ENCODE data around the gene LRCH1. TPM values are rescaled to one million over a fixed set of nuclear protein-coding genes. Genes with fewer than 3 reads are reported as not detected.

Gene LRCH1
- total and polyA plus RNA-seq, 2 donors (not counting 1 experiment from before 2014, with no cell fraction given) = 12.0 to 12.4 TPM

DNA sequence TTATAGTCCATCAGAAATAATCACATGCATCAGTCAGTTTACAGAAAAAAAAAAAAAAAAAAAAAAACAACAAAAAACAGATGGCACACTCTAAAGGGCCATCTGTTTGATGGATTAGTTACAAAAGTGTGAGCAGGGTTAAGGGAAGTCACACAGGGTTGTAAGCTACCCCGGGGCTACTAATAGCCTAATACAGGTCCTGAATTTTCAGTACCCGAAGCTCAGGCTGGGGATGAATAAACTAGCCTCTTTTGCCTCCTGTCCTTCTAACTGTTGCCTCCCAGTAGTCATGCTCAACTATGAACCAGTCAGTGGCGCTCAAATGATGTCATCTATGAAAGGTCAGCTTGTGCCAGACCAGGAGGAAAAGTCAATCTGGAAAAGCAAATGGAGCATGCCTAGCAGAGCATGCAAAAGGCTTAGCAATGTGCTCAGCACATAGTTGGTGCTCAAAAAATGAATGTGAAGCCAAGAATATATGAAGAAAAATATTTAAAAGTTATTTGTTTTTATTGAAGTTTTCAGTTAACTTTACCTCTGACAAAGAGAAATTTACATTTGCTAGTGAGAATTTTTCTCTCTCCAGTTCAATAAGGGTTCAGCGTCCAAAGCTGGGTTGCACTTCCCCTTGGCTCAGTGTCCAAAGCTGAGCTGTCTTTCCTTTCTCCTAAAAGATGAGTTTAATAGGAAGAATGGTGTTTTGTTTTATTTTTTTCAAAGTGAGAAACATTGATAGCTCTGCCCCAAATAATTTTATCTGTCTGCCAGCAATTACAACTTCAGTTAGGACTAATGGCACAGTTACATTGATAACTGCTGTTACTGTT lies 30.8 kb upstream of the LRCH1 start:
- no peaks in the 10 kb centered on the region for H3K36me3 ChIP-seq (ENCODE audit: control insufficient read depth, insufficient read depth, low read length)
- no peak for TF ChIP-seq EZH2 (IDR thresholded peaks at IDR 0.05; ENCODE audit: low read length, missing control alignments)
- TF ChIP-seq, protein P1, sequence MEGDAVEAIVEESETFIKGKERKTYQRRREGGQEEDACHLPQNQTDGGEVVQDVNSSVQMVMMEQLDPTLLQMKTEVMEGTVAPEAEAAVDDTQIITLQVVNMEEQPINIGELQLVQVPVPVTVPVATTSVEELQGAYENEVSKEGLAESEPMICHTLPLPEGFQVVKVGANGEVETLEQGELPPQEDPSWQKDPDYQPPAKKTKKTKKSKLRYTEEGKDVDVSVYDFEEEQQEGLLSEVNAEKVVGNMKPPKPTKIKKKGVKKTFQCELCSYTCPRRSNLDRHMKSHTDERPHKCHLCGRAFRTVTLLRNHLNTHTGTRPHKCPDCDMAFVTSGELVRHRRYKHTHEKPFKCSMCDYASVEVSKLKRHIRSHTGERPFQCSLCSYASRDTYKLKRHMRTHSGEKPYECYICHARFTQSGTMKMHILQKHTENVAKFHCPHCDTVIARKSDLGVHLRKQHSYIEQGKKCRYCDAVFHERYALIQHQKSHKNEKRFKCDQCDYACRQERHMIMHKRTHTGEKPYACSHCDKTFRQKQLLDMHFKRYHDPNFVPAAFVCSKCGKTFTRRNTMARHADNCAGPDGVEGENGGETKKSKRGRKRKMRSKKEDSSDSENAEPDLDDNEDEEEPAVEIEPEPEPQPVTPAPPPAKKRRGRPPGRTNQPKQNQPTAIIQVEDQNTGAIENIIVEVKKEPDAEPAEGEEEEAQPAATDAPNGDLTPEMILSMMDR (conservative IDR thresholded peaks at IDR 0.05 in 1 of 2, IDR thresholded peaks at IDR 0.05 in 1 of 2; ENCODE audit: low read depth in 1 of 2, low read length in 2 of 2) = no peak
- H3K27me3 ChIP-seq (ENCODE audit: control insufficient read depth, insufficient read depth, low read length) = peaks cover 10% of the 10 kb centered on the region
- no peak overlapping the region for H3K27ac ChIP-seq (ENCODE audit: insufficient read depth, low read length)
- no peaks in the 10 kb centered on the region for H3K9me3 ChIP-seq (ENCODE audit: control insufficient read depth, insufficient read depth, low read depth, low read length)
- no peak overlapping the region for H2AFZ ChIP-seq (ENCODE audit: low read length)
- H3K4me3 ChIP-seq (replicated peaks in 1 of 4; ENCODE audit: control extremely low read depth in 1 of 4, insufficient read depth in 1 of 4, low read depth in 3 of 4, low read length in 4 of 4) = no peak overlapping the region
- no peak overlapping the region for H3K9ac ChIP-seq (ENCODE audit: insufficient read depth, low read length)
- DNase-seq (ENCODE audit: low read depth in 2 of 2) = no peak
- no peaks in the 10 kb centered on the region for H3K4me1 ChIP-seq (ENCODE audit: control insufficient read depth, extremely low read depth, insufficient read depth, low read length)
- no peaks in the 10 kb centered on the region for H3K79me2 ChIP-seq (ENCODE audit: control insufficient read depth, insufficient read depth, low read length)
- H4K20me1 ChIP-seq (ENCODE audit: control insufficient read depth, extremely low read depth, insufficient read depth, low read length) = no peaks in the 10 kb centered on the region
- H3K4me2 ChIP-seq (ENCODE audit: extremely low read depth, insufficient read depth, low read length) = no peak overlapping the region

DNA sequence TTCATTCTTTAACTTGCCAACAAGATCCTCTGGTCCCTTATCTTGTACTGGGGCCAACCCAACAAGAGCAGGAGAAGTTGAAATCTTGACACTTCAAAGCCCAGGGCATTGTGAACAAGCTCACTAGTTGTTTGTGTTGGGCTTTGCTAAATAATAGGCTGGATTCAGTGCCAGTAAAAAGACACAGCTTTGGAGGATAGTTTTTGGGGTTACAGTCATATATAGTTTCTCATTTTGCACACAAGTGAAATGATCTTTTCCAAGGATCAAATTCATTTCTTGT lies 30.3 kb upstream of the LRCH1 start:
- Histone ChIP-seq H3K4me3 (replicated peaks in 1 of 4; ENCODE audit: control extremely low read depth in 1 of 4, insufficient read depth in 1 of 4, low read depth in 3 of 4, low read length in 4 of 4) (no peak overlapping the region), H3K9ac (ENCODE audit: insufficient read depth, low read length) (no peak overlapping the region), H3K79me2 (ENCODE audit: control insufficient read depth, insufficient read depth, low read length) (no peaks in the 10 kb centered on the region), H3K27me3 (ENCODE audit: control insufficient read depth, insufficient read depth, low read length) (peaks cover 12% of the 10 kb centered on the region), H3K27ac (ENCODE audit: insufficient read depth, low read length) (no peak overlapping the region), H3K4me1 (ENCODE audit: control insufficient read depth, extremely low read depth, insufficient read depth, low read length) (no peaks in the 10 kb centered on the region), H3K9me3 (ENCODE audit: control insufficient read depth, insufficient read depth, low read depth, low read length) (no peaks in the 10 kb centered on the region), H2AFZ (ENCODE audit: low read length) (no peak overlapping the region), H4K20me1 (ENCODE audit: control insufficient read depth, extremely low read depth, insufficient read depth, low read length) (no peaks in the 10 kb centered on the region), H3K4me2 (ENCODE audit: extremely low read depth, insufficient read depth, low read length) (no peak overlapping the region), H3K36me3 (ENCODE audit: control insufficient read depth, insufficient read depth, low read length) (no peaks in the 10 kb centered on the region)
- TF ChIP-seq, protein P1 (conservative IDR thresholded peaks at IDR 0.05 in 1 of 2, IDR thresholded peaks at IDR 0.05 in 1 of 2; ENCODE audit: low read depth in 1 of 2, low read length in 2 of 2) = no peak
- no peak for TF ChIP-seq EZH2 (IDR thresholded peaks at IDR 0.05; ENCODE audit: low read length, missing control alignments)
- no peak for DNase-seq (ENCODE audit: low read depth in 2 of 2)

- H3K27me3 ChIP-seq (ENCODE audit: control insufficient read depth, insufficient read depth, low read length) = peaks cover 12% of the 10 kb centered on the region
- H3K9ac ChIP-seq (ENCODE audit: insufficient read depth, low read length) = no peak overlapping the region
- no peak overlapping the region for H3K27ac ChIP-seq (ENCODE audit: insufficient read depth, low read length)
- TF ChIP-seq, protein P1 (conservative IDR thresholded peaks at IDR 0.05 in 1 of 2, IDR thresholded peaks at IDR 0.05 in 1 of 2; ENCODE audit: low read depth in 1 of 2, low read length in 2 of 2) = no peak
- TF ChIP-seq EZH2 (IDR thresholded peaks at IDR 0.05; ENCODE audit: low read length, missing control alignments) = no peak
- H3K4me2 ChIP-seq (ENCODE audit: extremely low read depth, insufficient read depth, low read length) = no peak overlapping the region
- no peaks in the 10 kb centered on the region for H3K79me2 ChIP-seq (ENCODE audit: control insufficient read depth, insufficient read depth, low read length)
- H3K4me3 ChIP-seq (replicated peaks in 1 of 4; ENCODE audit: control extremely low read depth in 1 of 4, insufficient read depth in 1 of 4, low read depth in 3 of 4, low read length in 4 of 4) = no peak overlapping the region
- no peaks in the 10 kb centered on the region for H3K4me1 ChIP-seq (ENCODE audit: control insufficient read depth, extremely low read depth, insufficient read depth, low read length)
- no peaks in the 10 kb centered on the region for H3K36me3 ChIP-seq (ENCODE audit: control insufficient read depth, insufficient read depth, low read length)
- H2AFZ ChIP-seq (ENCODE audit: low read length) = no peak overlapping the region
- H3K9me3 ChIP-seq (ENCODE audit: control insufficient read depth, insufficient read depth, low read depth, low read length) = no peaks in the 10 kb centered on the region
- peak in 1 of 2 donors; percentile 62 for DNase-seq (ENCODE audit: low read depth in 2 of 2)
- no peaks in the 10 kb centered on the region for H4K20me1 ChIP-seq (ENCODE audit: control insufficient read depth, extremely low read depth, insufficient read depth, low read length)
These were observed 28.8 kb upstream of the LRCH1 start for GRCh38 chr13:46523972-46524752.

Measured in fibroblast of lung (primary cell).